WTC11 (cell line): ENCODE results near the gene GRID2.

Source experiments
- CBFB ChIP-seq: sonication (generic); formaldehyde crosslinking; IDR thresholded peaks from 2 replicates; pipeline ENCODE4 v1.8.1; 2022; ENCODE audit warnings: mild to moderate bottlenecking, low read depth, missing genetic modification reagents
- CREB1 ChIP-seq: sonication (generic); formaldehyde crosslinking; IDR thresholded peaks from 2 replicates; pipeline ENCODE4 v1.8.0; 2023; ENCODE audit warnings: mild to moderate bottlenecking, missing genetic modification reagents
- PRDM15 ChIP-seq: sonication (generic); formaldehyde crosslinking; IDR thresholded peaks from 2 replicates; pipeline ENCODE4 v1.8.0; 2022; ENCODE audit warnings: missing genetic modification reagents
- SP1 ChIP-seq: sonication (generic); formaldehyde crosslinking; conservative IDR thresholded peaks from 2 replicates; pipeline ENCODE4 v1.8.1; 2022; ENCODE audit warnings: missing genetic modification reagents
- TF ChIP-seq, protein P1 (sequence below): fragments of 200-600 bp; IDR thresholded peaks from 2 replicates; pipeline ENCODE4 v1.8.0; 2022; ENCODE audit warnings: antibody characterized with exemption

DNA sequence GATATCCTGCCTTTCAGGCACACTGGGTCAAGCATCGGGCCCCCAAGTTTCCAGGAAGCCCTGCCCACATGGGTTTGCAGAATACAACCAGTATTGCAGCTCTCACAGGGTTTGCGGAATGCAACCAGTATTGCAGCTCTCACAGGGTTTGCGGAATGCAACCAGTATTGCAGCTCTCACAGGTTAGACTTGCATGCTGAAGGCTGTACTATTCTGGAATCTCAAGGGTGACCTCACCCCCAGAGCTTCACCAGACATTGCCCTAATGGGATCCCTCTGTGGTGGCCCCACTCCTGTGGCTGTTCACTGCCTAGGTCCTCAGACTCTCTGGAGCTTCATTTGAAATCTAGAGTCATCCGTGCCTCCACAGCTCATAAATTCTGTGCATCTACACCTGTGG, 884.1 kb downstream of the GRID2 start:
- TF ChIP-seq SP1 (CRISPR knock-in tag), result no peak
- TF ChIP-seq CBFB, result no peak
- TF ChIP-seq, protein P1, sequence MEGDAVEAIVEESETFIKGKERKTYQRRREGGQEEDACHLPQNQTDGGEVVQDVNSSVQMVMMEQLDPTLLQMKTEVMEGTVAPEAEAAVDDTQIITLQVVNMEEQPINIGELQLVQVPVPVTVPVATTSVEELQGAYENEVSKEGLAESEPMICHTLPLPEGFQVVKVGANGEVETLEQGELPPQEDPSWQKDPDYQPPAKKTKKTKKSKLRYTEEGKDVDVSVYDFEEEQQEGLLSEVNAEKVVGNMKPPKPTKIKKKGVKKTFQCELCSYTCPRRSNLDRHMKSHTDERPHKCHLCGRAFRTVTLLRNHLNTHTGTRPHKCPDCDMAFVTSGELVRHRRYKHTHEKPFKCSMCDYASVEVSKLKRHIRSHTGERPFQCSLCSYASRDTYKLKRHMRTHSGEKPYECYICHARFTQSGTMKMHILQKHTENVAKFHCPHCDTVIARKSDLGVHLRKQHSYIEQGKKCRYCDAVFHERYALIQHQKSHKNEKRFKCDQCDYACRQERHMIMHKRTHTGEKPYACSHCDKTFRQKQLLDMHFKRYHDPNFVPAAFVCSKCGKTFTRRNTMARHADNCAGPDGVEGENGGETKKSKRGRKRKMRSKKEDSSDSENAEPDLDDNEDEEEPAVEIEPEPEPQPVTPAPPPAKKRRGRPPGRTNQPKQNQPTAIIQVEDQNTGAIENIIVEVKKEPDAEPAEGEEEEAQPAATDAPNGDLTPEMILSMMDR, result no peak
- TF ChIP-seq CREB1, result no peak
- TF ChIP-seq PRDM15, result no peak
